A673 (cell line): ENCODE measurements around the gene SMIM44. TPM values are rescaled to one million over a fixed set of nuclear protein-coding genes. Genes with fewer than 3 reads are reported as not detected.
A peak's percentile ranks its signal among the peaks of the same experiment; 100 is the strongest.

ENCODE experiments used
- BruUV-seq: library from RNA; stranded (reverse); fragments of 400-500 nt; replicated peaks from 2 replicates; lab custom pipeline; 2021; lab: Mats Ljungman, UMichigan
- CTCF ChIA-PET: fragments of 300-600 bp; sonication (Branson Sonifier 250); formaldehyde crosslinking; loops from one replicate; lab custom pipeline; 2022; ENCODE audit warnings: antibody characterized with exemption; lab: Charles Lee
- POLR2A ChIA-PET: fragments of 300-600 bp; sonication (Branson Sonifier 250); formaldehyde crosslinking; loops from one replicate; lab custom pipeline; 2022; ENCODE audit warnings: antibody characterized with exemption; ENCODE audit not compliant: low non-redundant PET; lab: Charles Lee
- DNase-seq: peaks from one replicate; pipeline ENCODE4 v3.0.0-alpha.2; 2015; ENCODE audit warnings: low spot score
- H3K27ac ChIP-seq: fragments of 200-600 bp; sonication (generic); 2 replicates; pipeline ENCODE4 v1.5.1; 2016; ENCODE audit warnings: mixed run types, low read depth, mild to moderate bottlenecking, mixed read lengths, antibody characterized with exemption, low read length; ENCODE audit not compliant: poor library complexity, severe bottlenecking
- H3K27me3 ChIP-seq: fragments of 200-600 bp; sonication (generic); replicated peaks from 2 replicates; pipeline ENCODE4 v1.6.1; 2017; ENCODE audit warnings: mixed run types, low read depth, mild to moderate bottlenecking, mixed read lengths, antibody characterized with exemption, low read length; ENCODE audit not compliant: insufficient read depth, poor library complexity
- H3K36me3 ChIP-seq: fragments of 200-600 bp; sonication (generic); 2 replicates; pipeline ENCODE4 v1.6.1; 2016; ENCODE audit warnings: mixed run types, mild to moderate bottlenecking, mixed read lengths, antibody characterized with exemption, low read length; ENCODE audit not compliant: insufficient read depth, poor library complexity, severe bottlenecking
- H3K4me1 ChIP-seq: fragments of 200-600 bp; sonication (generic); 2 replicates; pipeline ENCODE4 v1.6.1; 2017; ENCODE audit warnings: mixed run types, mild to moderate bottlenecking, mixed read lengths, antibody characterized with exemption, low read length; ENCODE audit not compliant: insufficient read depth, poor library complexity, severe bottlenecking
- H3K4me3 ChIP-seq: fragments of 200-600 bp; sonication (generic); 2 replicates; pipeline ENCODE4 v1.5.1; 2016; ENCODE audit warnings: low read depth, mixed run types, mild to moderate bottlenecking, mixed read lengths, low read length; ENCODE audit not compliant: poor library complexity, severe bottlenecking
- H3K9me3 ChIP-seq: fragments of 200-600 bp; sonication (generic); 2 replicates; pipeline ENCODE4 v1.6.1; 2016; ENCODE audit warnings: mixed run types, low read depth, mild to moderate bottlenecking, mixed read lengths, antibody characterized with exemption, low read length; ENCODE audit not compliant: poor library complexity, severe bottlenecking
- CTCF ChIP-seq: fragments of 300-800, 200-600 bp; sonication (generic); conservative IDR thresholded peaks from 2 replicates; pipeline ENCODE4 v1.5.1; 2017; ENCODE audit warnings: low read depth, mild to moderate bottlenecking, antibody characterized with exemption, low read length, moderate library complexity, mixed read lengths
- EZH2 ChIP-seq: fragments of 200-600 bp; sonication (generic); IDR thresholded peaks from 2 replicates; pipeline ENCODE4 v1.6.1; 2017; ENCODE audit warnings: borderline replicate concordance, low read depth, mild to moderate bottlenecking, mixed read lengths, antibody characterized with exemption, low read length; ENCODE audit not compliant: poor library complexity, severe bottlenecking
- intact Hi-C: fragments of 100-400 bp; cut with micrococcal nuclease; formaldehyde crosslinking; loops from one replicate; pipeline ENCODE4 v1.10.0; 2022; ENCODE audit not compliant: unreplicated experiment
- total RNA-seq: library from RNA; stranded (reverse); gene quantifications from 2 replicates; pipeline ENCODE4 v1.2.3, GENCODE V29; 2021

Gene SMIM44
- total RNA-seq, 1 experiment from 2014 or later, result not detected

- POLR2A ChIA-PET, result no interaction called here
- TF ChIP-seq EZH2 (no peak), CTCF (no peak)
- peaks cover 13% of the 10 kb centered on the region for H3K4me1 ChIP-seq
- no peak for DNase-seq
- CTCF ChIA-PET, result no interaction called here
- H3K27me3 ChIP-seq, result no peaks in the 10 kb centered on the region
- peak overlapping the region; percentile 94 for H3K27ac ChIP-seq
- no peaks in the 10 kb centered on the region for H3K9me3 ChIP-seq
- BruUV-seq, result no TSS peak
- no peak overlapping the region for H3K4me3 ChIP-seq
- peaks cover 47% of the 10 kb centered on the region for H3K36me3 ChIP-seq
- intact Hi-C loops, result no loop called here
These were observed 49.3 kb downstream of the SMIM44 start for GRCh38 chr19:3433805-3434540.

- ChIA-PET POLR2A (no interaction called here), CTCF (no interaction called here)
- no peak overlapping the region for H3K27ac ChIP-seq
These were observed 49.9 kb downstream of the SMIM44 start for GRCh38 chr19:3433313-3433712.

More at GRCh38 chr19:3433313-3433712, 49.9 kb downstream of the SMIM44 start:
- Histone ChIP-seq H3K36me3 (peaks cover 43% of the 10 kb centered on the region), H3K9me3 (no peaks in the 10 kb centered on the region), H3K4me1 (peaks cover 20% of the 10 kb centered on the region), H3K4me3 (no peak overlapping the region), H3K27me3 (no peaks in the 10 kb centered on the region)
- intact Hi-C loops, result no loop called here
- no peak for TF ChIP-seq CTCF
- no peak for TF ChIP-seq EZH2
- no peak for DNase-seq
- no TSS peak for BruUV-seq

Other genes with a start within 250 kb of the SMIM44 start
- 112 and 122 TPM in 2 replicates for gene NFIC, start 116.9 kb downstream of the SMIM44 start, total RNA-seq
- not detected in 2 replicates for gene SMIM24, start 2.9 kb downstream of the SMIM44 start, total RNA-seq
- gene DOHH, start 17.2 kb upstream of the SMIM44 start, total RNA-seq, result 19.0 and 22.3 TPM in 2 replicates
- gene FZR1, start 22.9 kb upstream of the SMIM44 start, total RNA-seq, result 87.4 and 87.5 TPM in 2 replicates
- 4.2 and 7.7 TPM in 2 replicates for gene TEKTIP1, start 55.7 kb upstream of the SMIM44 start, total RNA-seq
- gene MFSD12, start 74.1 kb upstream of the SMIM44 start, total RNA-seq, result 44.7 and 48.2 TPM in 2 replicates
- gene HMG20B, start 89.5 kb upstream of the SMIM44 start, total RNA-seq, result 53.9 and 71.5 TPM in 2 replicates
- gene GIPC3, start 102.0 kb upstream of the SMIM44 start, total RNA-seq, result 0.34 and 1.2 TPM in 2 replicates
- 0.56 and 0.70 TPM in 2 replicates for gene TBXA2R, start 123.4 kb upstream of the SMIM44 start, total RNA-seq
- 35.9 and 36.3 TPM in 2 replicates for gene CACTIN, start 143.3 kb upstream of the SMIM44 start, total RNA-seq
- gene PIP5K1C, start 217.0 kb upstream of the SMIM44 start, total RNA-seq, result 35.5 and 36.8 TPM in 2 replicates
- 0.63 TPM in 1 of 2 replicates, not detected in the other for gene TJP3, start 224.9 kb upstream of the SMIM44 start, total RNA-seq